ENCODE measurements around the gene FMNL1.

DNA sequence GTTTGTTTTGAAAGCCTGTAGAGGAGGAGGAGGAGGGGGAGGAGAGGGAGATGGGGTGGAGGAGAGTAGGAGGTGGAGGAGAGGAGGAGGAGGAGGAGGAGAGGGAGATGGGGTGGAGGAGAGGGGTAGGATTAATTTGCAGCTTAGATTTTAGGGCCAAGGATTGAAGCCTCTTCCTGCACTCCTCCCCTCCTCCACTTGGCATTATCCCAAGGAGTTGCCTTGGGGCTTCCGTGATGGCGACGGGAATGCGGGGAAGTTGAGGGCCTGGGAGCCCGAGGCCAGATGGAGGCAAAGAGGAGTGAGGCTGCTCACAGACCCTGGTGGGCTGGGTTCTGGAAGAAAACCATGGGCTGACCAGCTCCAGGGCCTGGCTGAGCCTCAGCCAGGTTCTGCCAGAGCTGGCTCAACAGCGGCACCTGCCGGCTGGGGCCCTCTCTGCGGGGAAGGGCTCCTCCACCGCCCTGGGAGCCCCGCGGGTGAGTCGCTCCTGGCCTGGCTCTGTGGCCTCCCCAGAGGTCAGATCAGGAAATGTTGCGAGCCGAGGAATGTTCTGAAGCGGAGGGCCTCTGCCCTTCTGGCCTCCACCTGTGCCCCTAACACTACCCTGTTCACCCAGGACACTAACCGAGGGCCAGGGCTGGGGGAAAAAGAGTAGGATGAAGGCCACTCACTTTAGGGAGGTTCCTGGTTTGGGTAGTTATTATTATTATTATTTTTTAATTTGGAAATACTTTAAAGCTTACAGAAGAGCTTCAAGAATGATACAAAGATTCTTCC lies 23.9 kb upstream of the FMNL1 start:
- no peak for TF ChIP-seq EZH2 (IDR thresholded peaks at IDR 0.05; ENCODE audit: low read length)
- TF ChIP-seq, protein P1, sequence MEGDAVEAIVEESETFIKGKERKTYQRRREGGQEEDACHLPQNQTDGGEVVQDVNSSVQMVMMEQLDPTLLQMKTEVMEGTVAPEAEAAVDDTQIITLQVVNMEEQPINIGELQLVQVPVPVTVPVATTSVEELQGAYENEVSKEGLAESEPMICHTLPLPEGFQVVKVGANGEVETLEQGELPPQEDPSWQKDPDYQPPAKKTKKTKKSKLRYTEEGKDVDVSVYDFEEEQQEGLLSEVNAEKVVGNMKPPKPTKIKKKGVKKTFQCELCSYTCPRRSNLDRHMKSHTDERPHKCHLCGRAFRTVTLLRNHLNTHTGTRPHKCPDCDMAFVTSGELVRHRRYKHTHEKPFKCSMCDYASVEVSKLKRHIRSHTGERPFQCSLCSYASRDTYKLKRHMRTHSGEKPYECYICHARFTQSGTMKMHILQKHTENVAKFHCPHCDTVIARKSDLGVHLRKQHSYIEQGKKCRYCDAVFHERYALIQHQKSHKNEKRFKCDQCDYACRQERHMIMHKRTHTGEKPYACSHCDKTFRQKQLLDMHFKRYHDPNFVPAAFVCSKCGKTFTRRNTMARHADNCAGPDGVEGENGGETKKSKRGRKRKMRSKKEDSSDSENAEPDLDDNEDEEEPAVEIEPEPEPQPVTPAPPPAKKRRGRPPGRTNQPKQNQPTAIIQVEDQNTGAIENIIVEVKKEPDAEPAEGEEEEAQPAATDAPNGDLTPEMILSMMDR (optimal IDR thresholded peaks at IDR 0.05 in 1 of 3, IDR thresholded peaks at IDR 0.05 in 1 of 3, conservative IDR thresholded peaks at IDR 0.05 in 1 of 3; ENCODE audit: extremely low read depth in 1 of 3, insufficient read depth in 2 of 3, low read length in 3 of 3) = peak; percentile 97 to 100 (median 98)
